Daoy (cell line): ENCODE results near the gene RAC2. TPM values are rescaled to one million over a fixed set of nuclear protein-coding genes. Genes with fewer than 3 reads are reported as not detected.

Experiments
- DNase-seq: peaks from one replicate; pipeline ENCODE4 v3.0.0-alpha.2; 2015; ENCODE audit warnings: low read depth
- total RNA-seq: library from RNA; depleted of rRNA; stranded (reverse); fragments of >200 nt; shearing (Covaris generic); gene quantifications from 2 replicates; pipeline ENCODE4 v1.2.3, GENCODE V29; 2014; rRNA removed

RAC2 gene
- total RNA-seq, 1 experiment from 2014 or later, result 59.0 TPM

GRCh38 chr22:37176464-37177061 lies 67.5 kb downstream of the RAC2 start:
- peak; percentile 49 for DNase-seq

GRCh38 chr22:37175414-37176281 lies 68.4 kb downstream of the RAC2 start:
- no peak for DNase-seq

Other genes with a start within 250 kb of the RAC2 start
- 27.6 and 30.8 TPM in 2 replicates for gene TST, start 224.8 kb downstream of the RAC2 start, total RNA-seq
- gene MPST, start 224.5 kb downstream of the RAC2 start, total RNA-seq, result 66.4 and 67.3 TPM in 2 replicates
- 20.6 and 20.8 TPM in 2 replicates for gene KCTD17, start 192.5 kb downstream of the RAC2 start, total RNA-seq
- not detected in 2 replicates for gene TMPRSS6, start 134.6 kb downstream of the RAC2 start, total RNA-seq
- not detected in 2 replicates for gene IL2RB, start 94.4 kb downstream of the RAC2 start, total RNA-seq
- 0.30 and 0.34 TPM in 2 replicates for gene C1QTNF6, start 56.0 kb downstream of the RAC2 start, total RNA-seq
- not detected in 2 replicates for gene SSTR3, start 31.8 kb downstream of the RAC2 start, total RNA-seq
- 1.7 and 8.2 TPM in 2 replicates for gene CYTH4, start 38.2 kb upstream of the RAC2 start, total RNA-seq
- gene ELFN2, start 183.2 kb upstream of the RAC2 start, total RNA-seq, result 2.0 and 2.3 TPM in 2 replicates
- 2.4 and 3.0 TPM in 2 replicates for gene MFNG, start 242.1 kb upstream of the RAC2 start, total RNA-seq